Epithelial cell of alveolus of lung (primary cell): ENCODE data around the gene XPO5. TPM values are rescaled to one million over a fixed set of nuclear protein-coding genes. Genes with fewer than 3 reads are reported as not detected.

Experiments used
- total RNA-seq: library from RNA; depleted of rRNA; stranded (reverse); fragments of >200 nt; gene quantifications from 2 replicates; pipeline ENCODE4 v1.2.1, GENCODE V29; 2015

Gene XPO5
- 10.4 and 23.9 TPM in 2 replicates for total RNA-seq

DNA sequence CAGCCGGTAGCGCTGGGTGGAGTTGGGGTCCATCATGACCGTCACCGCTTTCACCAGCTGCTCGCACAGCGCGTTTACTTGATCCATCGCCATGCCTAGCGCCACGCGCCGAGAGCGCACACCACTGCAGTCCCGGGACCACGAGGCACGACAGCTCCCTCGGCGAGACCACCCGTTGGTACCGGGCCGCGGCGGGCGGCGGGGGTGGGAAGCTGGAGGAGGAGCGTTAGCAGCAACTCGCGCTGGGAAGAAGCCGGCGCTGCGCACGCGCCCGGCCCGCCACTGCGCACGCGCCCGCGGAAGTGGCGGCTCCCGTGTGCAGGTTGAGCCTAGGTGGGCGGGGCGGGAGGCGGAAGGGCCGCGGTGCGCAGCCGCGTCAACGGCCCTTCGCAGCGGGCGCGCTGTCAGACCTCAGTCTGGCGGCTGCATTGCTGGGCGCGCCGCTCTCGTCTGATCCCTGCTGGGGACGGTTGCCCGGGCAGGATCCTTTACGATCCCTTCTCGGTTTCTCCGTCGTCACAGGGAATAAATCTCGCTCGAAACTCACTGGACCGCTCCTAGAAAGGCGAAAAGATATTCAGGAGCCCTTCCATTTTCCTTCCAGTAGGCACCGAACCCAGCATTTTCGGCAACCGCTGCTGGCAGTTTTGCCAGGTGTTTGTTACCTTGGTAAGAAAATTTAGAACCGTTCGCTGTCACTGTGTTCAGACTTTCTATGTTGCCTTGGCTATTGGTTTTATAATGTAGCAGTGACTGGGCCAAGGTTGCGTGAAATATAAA, at the start of gene XPO5, which contains the start of gene POLH:
TSS of gene XPO5 (minus strand) at position 267 of the 780 bp plus-strand sequence. CDS start at position 93, 174 bp downstream.
TSS of gene POLH (plus strand) at position 414 of the 780 bp plus-strand sequence. CDS start 6,135 bp downstream, outside the sequence.

GRCh38 chr6:43516697-43517504, 58.9 kb downstream of the XPO5 start, which contains the start of the genes POLR1C and YIPF3:
Gene POLR1C, plus strand, starts transcription at chr6:43517089. Its CDS starts 21 bp downstream, at chr6:43517110.
Gene YIPF3, minus strand, starts transcription at chr6:43516926. Its CDS starts 119 bp downstream, at chr6:43516807.

GRCh38 chr6:43509984-43510826, 65.6 kb downstream of the XPO5 start, which contains the start of gene LRRC73:
Gene LRRC73, minus strand, starts transcription at chr6:43510346. Its CDS starts 561 bp downstream, at chr6:43509785.

DNA sequence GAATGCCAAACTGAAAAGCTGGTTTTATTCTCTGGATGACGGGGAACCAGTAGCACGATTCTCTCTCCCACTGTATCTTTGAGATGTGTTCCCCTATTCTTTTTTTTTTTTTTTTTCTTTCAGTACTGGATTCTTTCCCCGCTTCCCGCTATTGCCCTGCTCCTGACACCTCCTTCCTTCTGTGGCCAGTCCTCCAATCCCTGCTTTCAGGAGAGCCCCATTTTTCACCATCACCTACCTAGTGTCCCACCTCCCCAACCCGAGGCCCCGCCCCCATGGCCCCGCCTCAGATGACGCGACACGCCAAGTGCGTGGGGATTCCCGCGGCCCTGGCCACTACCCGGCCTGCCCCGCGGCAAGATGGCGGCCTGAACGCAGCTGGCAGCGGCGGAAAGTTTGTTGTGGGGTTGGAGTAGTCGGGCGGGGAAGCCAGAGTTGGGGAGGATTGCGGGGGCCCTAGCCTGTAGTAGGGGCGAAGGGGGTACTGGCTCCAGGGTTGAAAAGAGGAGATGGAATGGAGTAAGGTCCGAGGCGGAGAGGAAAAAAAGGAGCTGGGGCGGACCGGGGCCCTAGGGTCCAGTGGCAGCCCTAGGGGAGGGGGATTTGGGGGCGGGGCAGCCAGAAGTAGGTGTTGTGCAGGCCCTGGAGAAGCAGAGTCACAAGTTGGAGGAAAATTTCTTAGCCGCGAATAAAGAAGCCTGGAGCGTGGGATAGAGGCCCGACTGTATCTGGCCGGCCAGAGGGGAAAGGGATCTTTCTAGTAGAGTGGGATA, 98.4 kb downstream of the XPO5 start, which contains the start of gene TJAP1:
TSS of gene TJAP1 (plus strand) at position 336 of the 773 bp plus-strand sequence. CDS start 21,432 bp downstream, outside the sequence.

Other genes with a start within 250 kb of the XPO5 start
- gene ZNF318, start 206.4 kb downstream of the XPO5 start, total RNA-seq, result 7.0 and 13.6 TPM in 2 replicates
- gene ABCC10, start 148.5 kb downstream of the XPO5 start, total RNA-seq, result 16.8 and 17.6 TPM in 2 replicates
- gene DLK2, start 120.5 kb downstream of the XPO5 start, total RNA-seq, result 1.0 and 1.8 TPM in 2 replicates
- gene TJAP1, start 98.5 kb downstream of the XPO5 start, total RNA-seq, result 16.0 and 23.8 TPM in 2 replicates
- gene LRRC73, start 65.7 kb downstream of the XPO5 start, total RNA-seq, result 0.39 TPM in 1 of 2 replicates, not detected in the other
- gene YIPF3, start 59.1 kb downstream of the XPO5 start, total RNA-seq, result 146 and 163 TPM in 2 replicates
- gene POLR1C, start 58.9 kb downstream of the XPO5 start, total RNA-seq, result 23.4 and 25.1 TPM in 2 replicates
- 12.3 and 16.8 TPM in 2 replicates for gene POLH, start 147 bp upstream of the XPO5 start, total RNA-seq
- 33.4 and 55.9 TPM in 2 replicates for gene GTPBP2, start 53.2 kb upstream of the XPO5 start, total RNA-seq
- 32.9 and 57.9 TPM in 2 replicates for gene MAD2L1BP, start 59.8 kb upstream of the XPO5 start, total RNA-seq
- gene RSPH9, start 69.0 kb upstream of the XPO5 start, total RNA-seq, result 0.24 and 0.78 TPM in 2 replicates
- gene MRPS18A, start 111.8 kb upstream of the XPO5 start, total RNA-seq, result 53.0 and 58.9 TPM in 2 replicates
- 102 and 183 TPM in 2 replicates for gene VEGFA, start 194.2 kb upstream of the XPO5 start, total RNA-seq